Measurements from ENCODE around the gene CRYGA. TPM values are rescaled to one million over a fixed set of nuclear protein-coding genes. Genes with fewer than 3 reads are reported as not detected.

CRYGA gene
- total and polyA plus RNA-seq, 8 donors: not detected

- intact Hi-C loops (cut with DNase I): no loop called here
- Histone ChIP-seq H3K36me3 (no peaks in the 10 kb centered on the region), H3K4me1 (no peaks in the 10 kb centered on the region), H3K4me3 (no peak overlapping the region), H3K27me3 (no peaks in the 10 kb centered on the region), H3K9me3 (peaks cover 0 to 13% of the 10 kb centered on the region in 2 donors), H3K27ac (no peak overlapping the region)
- DNase-seq (no peak), ATAC-seq (no peak)
- TF ChIP-seq, protein P1, sequence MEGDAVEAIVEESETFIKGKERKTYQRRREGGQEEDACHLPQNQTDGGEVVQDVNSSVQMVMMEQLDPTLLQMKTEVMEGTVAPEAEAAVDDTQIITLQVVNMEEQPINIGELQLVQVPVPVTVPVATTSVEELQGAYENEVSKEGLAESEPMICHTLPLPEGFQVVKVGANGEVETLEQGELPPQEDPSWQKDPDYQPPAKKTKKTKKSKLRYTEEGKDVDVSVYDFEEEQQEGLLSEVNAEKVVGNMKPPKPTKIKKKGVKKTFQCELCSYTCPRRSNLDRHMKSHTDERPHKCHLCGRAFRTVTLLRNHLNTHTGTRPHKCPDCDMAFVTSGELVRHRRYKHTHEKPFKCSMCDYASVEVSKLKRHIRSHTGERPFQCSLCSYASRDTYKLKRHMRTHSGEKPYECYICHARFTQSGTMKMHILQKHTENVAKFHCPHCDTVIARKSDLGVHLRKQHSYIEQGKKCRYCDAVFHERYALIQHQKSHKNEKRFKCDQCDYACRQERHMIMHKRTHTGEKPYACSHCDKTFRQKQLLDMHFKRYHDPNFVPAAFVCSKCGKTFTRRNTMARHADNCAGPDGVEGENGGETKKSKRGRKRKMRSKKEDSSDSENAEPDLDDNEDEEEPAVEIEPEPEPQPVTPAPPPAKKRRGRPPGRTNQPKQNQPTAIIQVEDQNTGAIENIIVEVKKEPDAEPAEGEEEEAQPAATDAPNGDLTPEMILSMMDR (IDR thresholded peaks at IDR 0.05): no peak
These were observed 14.6 kb downstream of the CRYGA start for GRCh38 chr2:208148803-208149202.

- TF ChIP-seq, protein P1 (IDR thresholded peaks at IDR 0.05): no peak
- Histone ChIP-seq H3K4me3 (no peak overlapping the region), H3K27ac (no peak overlapping the region), H3K36me3 (no peaks in the 10 kb centered on the region), H3K9me3 (peaks cover 0 to 13% of the 10 kb centered on the region in 2 donors), H3K4me1 (no peaks in the 10 kb centered on the region), H3K27me3 (no peaks in the 10 kb centered on the region)
- intact Hi-C loops (cut with DNase I): no loop called here
- ATAC-seq (no peak), DNase-seq (no peak)
These were observed 15.6 kb downstream of the CRYGA start for GRCh38 chr2:208147759-208148158.

GRCh38 chr2:208147008-208147407, 16.4 kb downstream of the CRYGA start:
- no peaks in the 10 kb centered on the region for H3K4me1 ChIP-seq
- TF ChIP-seq, protein P1 (IDR thresholded peaks at IDR 0.05): no peak
- no peaks in the 10 kb centered on the region for H3K36me3 ChIP-seq
- peaks cover 0 to 10% of the 10 kb centered on the region in 2 donors for H3K9me3 ChIP-seq
- intact Hi-C loops (cut with DNase I): no loop called here
- no peaks in the 10 kb centered on the region for H3K27me3 ChIP-seq
- DNase-seq (no peak), ATAC-seq (no peak)
- H3K27ac ChIP-seq: no peak overlapping the region
- no peak overlapping the region for H3K4me3 ChIP-seq

- DNase-seq (no peak), ATAC-seq (no peak)
- intact Hi-C loops (cut with DNase I): no loop called here
- Histone ChIP-seq H3K9me3 (peaks cover 0 to under 1% of the 10 kb centered on the region in 2 donors), H3K4me3 (no peak within 1 kb of the TSS), H3K4me1 (no peaks in the 10 kb centered on the region), H3K27ac (no peak within 1 kb of the TSS), H3K36me3 (no peaks in the 10 kb centered on the region), H3K27me3 (no peaks in the 10 kb centered on the region)
- TF ChIP-seq, protein P1 (IDR thresholded peaks at IDR 0.05): no peak
These were observed 17.4 kb downstream of the CRYGA start, which contains the start of gene CRYGB for GRCh38 chr2:208146006-208146405. Gene CRYGB (minus strand): TSS chr2:208146158. CDS start chr2:208146120, 38 bp downstream.

- Histone ChIP-seq H3K4me3 (no peak overlapping the region), H3K36me3 (no peaks in the 10 kb centered on the region), H3K27me3 (no peaks in the 10 kb centered on the region), H3K9me3 (peaks cover 0 to 4% of the 10 kb centered on the region in 2 donors), H3K4me1 (no peaks in the 10 kb centered on the region), H3K27ac (no peak overlapping the region)
- ATAC-seq: no peak
- DNase-seq: no peak
- TF ChIP-seq, protein P1 (IDR thresholded peaks at IDR 0.05): no peak
- intact Hi-C loops (cut with DNase I): no loop called here
These were observed 20.2 kb downstream of the CRYGA start for GRCh38 chr2:208142925-208143799.

Data from left lung (tissue), 10 donors.